Midbrain (tissue), 1 donor: ENCODE measurements around the gene SIRT3.

Experiments
- DNase-seq: peaks from one replicate; lab custom pipeline; 2025; lab: John Stamatoyannopoulos, UW

The SIRT3 gene

GRCh38 chr11:270451-271318 is 34.5 kb upstream of the SIRT3 start:
- DNase-seq, result no peak

GRCh38 chr11:269146-269890 is 33.2 kb upstream of the SIRT3 start:
- no peak for DNase-seq

DNA sequence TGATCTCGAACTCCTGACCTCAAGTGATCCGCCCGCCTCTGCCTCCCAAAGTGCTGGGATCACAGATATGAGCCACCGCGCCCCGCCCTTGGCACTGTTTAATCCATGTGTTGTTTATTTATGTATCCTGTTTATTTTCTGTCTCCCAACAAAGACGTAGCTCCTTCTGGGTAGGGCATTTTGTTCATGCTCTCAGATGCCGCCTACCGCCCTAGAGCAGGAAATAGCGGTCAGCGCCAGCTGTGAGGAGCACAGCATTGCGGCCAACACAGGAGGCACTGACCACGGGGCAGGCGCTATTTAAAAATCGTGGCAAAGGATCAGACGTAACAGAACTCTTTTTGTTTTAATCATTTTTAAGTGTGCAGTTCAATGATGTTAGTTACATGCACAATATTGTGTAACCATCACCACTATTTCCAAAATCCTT is 32.6 kb upstream of the SIRT3 start:
- peak; percentile 24 for DNase-seq

GRCh38 chr11:267491-267994 is 31.4 kb upstream of the SIRT3 start:
- no peak for DNase-seq

- DNase-seq, result no peak
Measured at GRCh38 chr11:266676-267439, 30.7 kb upstream of the SIRT3 start.

DNA sequence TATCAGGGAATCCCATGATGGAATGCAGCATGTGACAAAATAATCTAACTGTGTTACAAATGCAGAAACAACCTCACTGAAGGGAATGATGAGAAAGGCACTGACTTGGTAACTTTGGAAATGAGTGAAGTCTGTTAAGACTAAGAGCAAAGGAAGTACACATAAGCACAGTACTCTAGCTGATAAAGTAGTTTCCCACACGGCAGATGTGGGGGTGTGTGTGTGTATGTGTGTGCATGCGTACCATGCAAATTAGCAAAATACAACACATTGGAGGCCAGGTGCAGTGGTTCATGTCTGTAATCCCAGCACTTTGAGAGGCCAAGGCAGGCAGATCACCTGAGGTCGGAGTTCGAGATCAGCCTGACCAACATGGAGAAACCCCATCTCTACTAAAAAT is 25.5 kb upstream of the SIRT3 start:
- no peak for DNase-seq

GRCh38 chr11:259413-259812 is 23.3 kb upstream of the SIRT3 start:
- no peak for DNase-seq

DNA sequence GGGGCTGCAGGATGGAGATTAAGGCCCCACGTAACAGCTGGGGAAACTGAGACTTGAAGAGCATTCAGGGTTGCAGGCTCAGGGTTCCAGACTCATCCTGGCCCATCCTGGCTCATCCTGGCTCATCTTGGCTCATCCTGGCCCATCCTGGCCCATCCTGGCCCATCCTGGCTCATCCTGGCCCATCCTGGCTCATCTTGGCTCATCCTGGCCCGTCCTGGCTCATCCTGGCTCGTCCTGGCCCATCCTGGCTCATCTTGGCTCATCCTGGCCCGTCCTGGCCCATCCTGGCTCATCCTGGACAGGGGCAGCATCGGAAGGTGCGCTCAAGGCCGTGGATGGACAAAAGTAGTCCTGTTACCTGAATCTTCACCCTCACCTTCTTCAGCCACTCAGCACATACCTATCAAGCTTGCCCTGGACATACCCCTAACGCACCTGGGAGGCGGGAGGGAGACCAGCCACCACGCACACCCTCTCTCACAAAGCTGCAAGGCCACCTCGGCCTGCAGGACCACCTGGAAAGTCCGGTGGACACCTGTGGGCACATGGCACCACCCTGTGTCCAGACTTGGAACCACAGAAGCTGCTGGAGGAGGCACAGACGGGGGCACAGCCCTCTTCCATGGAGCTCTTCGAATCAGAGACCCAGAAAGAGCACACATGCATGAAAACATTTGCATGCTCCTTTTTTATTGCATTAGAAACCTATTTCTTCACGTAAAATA is 21.8 kb upstream of the SIRT3 start:
- DNase-seq, result no peak

- DNase-seq, result no peak
Measured at GRCh38 chr11:256952-257737, 21.0 kb upstream of the SIRT3 start.

- DNase-seq, result no peak
Measured at GRCh38 chr11:255816-256215, 19.7 kb upstream of the SIRT3 start.

- DNase-seq, result no peak
Measured at GRCh38 chr11:255176-255575, 19.0 kb upstream of the SIRT3 start.

DNA sequence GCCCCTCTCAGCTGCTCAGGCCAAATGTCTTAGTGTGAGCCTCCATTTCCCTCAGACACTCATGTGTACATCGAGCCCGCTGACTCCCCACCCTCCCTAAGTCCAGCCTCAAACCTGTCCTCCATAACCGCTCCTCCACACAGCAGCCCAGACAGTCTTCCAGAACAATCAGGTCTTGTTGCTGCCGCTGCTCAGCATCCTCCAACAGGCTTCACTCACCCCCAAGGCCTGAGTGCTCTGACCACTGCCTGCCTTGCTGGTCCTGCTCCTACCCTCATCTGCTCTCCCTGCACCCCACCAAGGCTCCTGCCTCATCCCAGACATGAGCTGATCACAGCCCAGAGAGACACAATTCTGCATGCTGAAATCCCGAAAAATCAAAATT is 17.7 kb upstream of the SIRT3 start:
- DNase-seq, result no peak

DNA sequence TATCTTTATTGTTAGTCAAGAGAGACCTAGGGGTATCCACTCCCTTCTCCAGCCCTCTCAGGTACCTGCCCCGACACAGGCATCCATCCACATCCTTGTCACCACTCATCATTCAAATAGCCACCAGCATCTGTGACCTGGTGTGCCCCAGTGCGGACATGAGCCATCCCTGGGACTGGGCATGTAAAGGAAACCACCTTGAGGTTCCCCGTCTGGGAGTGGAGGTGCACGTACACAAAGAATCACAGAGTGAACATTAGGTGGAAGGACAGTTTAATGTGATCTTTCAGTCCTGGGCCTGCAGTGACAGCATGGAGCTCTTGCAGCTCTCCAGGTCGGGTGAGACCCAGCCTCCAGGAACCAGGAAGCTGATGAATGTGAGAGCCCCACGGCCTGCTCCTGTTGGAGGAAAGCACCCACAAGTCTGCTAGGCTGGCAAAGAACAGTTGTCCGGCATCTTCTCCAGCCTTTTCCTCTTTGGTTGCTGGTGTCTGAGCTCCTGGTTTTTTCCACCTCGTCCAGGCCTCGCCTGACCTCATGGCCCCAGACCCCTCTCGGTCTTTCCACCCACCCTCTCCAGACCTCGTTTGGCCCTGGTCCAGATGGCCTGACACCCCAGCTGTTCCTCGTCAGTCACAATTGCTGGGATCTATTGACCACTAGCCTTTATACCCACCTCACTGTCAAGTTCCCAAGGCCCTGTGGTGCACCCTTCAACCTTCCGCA is 17.2 kb upstream of the SIRT3 start:
- DNase-seq, result no peak

- no peak for DNase-seq
Measured at GRCh38 chr11:252666-253065, 16.5 kb upstream of the SIRT3 start.

GRCh38 chr11:251550-251949 is 15.4 kb upstream of the SIRT3 start:
- no peak for DNase-seq

DNA sequence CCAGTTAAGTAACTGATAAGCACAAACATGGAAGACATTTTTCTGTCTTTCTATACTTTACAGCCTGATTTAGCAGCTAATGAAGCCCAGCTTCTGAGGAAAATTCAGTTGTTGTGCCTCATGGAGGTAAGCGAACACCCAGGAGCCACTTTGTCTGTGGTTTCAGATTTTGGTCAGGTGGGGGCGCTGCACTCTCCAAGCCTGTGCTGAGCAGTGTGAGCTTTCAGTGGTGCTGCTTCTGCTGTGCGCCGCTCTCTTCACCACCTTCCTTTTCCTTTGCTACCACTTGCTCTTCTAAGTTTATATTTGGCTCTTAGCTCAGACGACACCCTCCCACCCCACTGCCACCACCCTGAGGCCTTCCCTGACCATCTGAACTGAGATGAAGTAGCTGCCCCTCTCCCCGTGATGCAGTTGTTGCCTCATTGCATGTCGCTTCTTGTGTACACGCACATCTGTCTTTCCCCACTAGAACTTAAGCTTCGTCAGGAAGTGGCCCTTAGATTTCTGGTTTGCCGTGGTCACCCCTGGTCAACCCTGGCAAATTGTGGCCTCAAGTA is 14.7 kb upstream of the SIRT3 start:
- peak; percentile 29 for DNase-seq

DNA sequence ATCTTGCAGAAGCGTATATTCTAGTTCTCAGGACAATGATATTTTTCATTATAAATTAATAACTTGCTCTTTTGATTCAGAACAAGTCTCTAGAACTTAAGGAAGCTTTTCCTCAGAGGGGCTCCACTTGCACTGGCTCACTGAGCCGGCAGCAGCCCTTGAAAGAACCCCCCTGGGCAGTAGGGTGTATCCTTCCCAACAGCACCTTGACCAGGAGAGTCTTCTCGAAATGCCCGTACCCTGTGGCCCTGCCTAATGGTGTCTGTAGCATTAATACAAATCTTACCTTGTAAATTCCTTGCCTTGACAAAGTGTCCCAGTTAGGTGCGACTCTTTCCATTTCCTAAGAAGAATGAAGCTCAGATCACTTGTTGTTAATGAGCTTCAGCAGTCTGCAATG is 14.1 kb upstream of the SIRT3 start:
- no peak for DNase-seq

- no peak for DNase-seq
Measured at GRCh38 chr11:249062-249461, 12.9 kb upstream of the SIRT3 start.

- no peak for DNase-seq
Measured at GRCh38 chr11:244376-244775, 8.2 kb upstream of the SIRT3 start.

- DNase-seq, result no peak
Measured at GRCh38 chr11:241634-242033, 5.5 kb upstream of the SIRT3 start.
